ENCODE results near the gene GPR183.
"Not testable (repeated sequence)": the region's sequence is repeated elsewhere in the genome, so short reads cannot be mapped to it uniquely, and the experiment has no call there.

Gene GPR183

GRCh38 chr13:99261059-99261458 is 46.1 kb downstream of the GPR183 start:
- Mint-ChIP-seq H3K9me3 (no peaks in the 10 kb centered on the region), H3K36me3 (ENCODE audit: low read depth) (peaks cover 28% of the 10 kb centered on the region), H3K4me1 (ENCODE audit: low read depth) (peaks cover 58% of the 10 kb centered on the region), H3K27me3 (no peaks in the 10 kb centered on the region), H3K4me3 (no peak overlapping the region), H3K27ac (peak overlapping the region; percentile 60)
- intact Hi-C loops (cut with micrococcal nuclease), result loop anchor here (5.0 kb wide), 1 partner anchor 64 kb away; no protein-coding TSS in a partner anchor

- H3K27ac Mint-ChIP-seq, result peak overlapping the region; percentile 60
- no peak overlapping the region for H3K4me3 Mint-ChIP-seq
- intact Hi-C loops (cut with micrococcal nuclease), result loop anchor here (5.0 kb wide), 1 partner anchor 63 kb away; no protein-coding TSS in a partner anchor
- H3K36me3 Mint-ChIP-seq (ENCODE audit: low read depth), result peaks cover 25% of the 10 kb centered on the region
- no peaks in the 10 kb centered on the region for H3K9me3 Mint-ChIP-seq
- H3K27me3 Mint-ChIP-seq, result no peaks in the 10 kb centered on the region
- H3K4me1 Mint-ChIP-seq (ENCODE audit: low read depth), result peaks cover 52% of the 10 kb centered on the region
Observed at GRCh38 chr13:99260216-99260615, 47.0 kb downstream of the GPR183 start.

GRCh38 chr13:99258946-99259345 is 48.3 kb downstream of the GPR183 start:
- Mint-ChIP-seq H3K27ac (peak overlapping the region; percentile 60), H3K36me3 (ENCODE audit: low read depth) (peaks cover 29% of the 10 kb centered on the region), H3K27me3 (no peaks in the 10 kb centered on the region), H3K9me3 (no peaks in the 10 kb centered on the region), H3K4me1 (ENCODE audit: low read depth) (peaks cover 49% of the 10 kb centered on the region), H3K4me3 (peak overlapping the region; percentile 45)
- intact Hi-C loops (cut with micrococcal nuclease), result loop anchor here (5.0 kb wide), 1 partner anchor 37 kb away; no protein-coding TSS in a partner anchor

- no peaks in the 10 kb centered on the region for H3K9me3 Mint-ChIP-seq
- no peaks in the 10 kb centered on the region for H3K27me3 Mint-ChIP-seq
- peaks cover 24% of the 10 kb centered on the region for H3K36me3 Mint-ChIP-seq (ENCODE audit: low read depth)
- intact Hi-C loops (cut with micrococcal nuclease), result loop anchor here (5.0 kb wide), 1 partner anchor 36 kb away; no protein-coding TSS in a partner anchor
- H3K27ac Mint-ChIP-seq, result peak within 1 kb of the TSS; percentile 60
- H3K4me3 Mint-ChIP-seq, result peak within 1 kb of the TSS; percentile 45
- H3K4me1 Mint-ChIP-seq (ENCODE audit: low read depth), result peaks cover 43% of the 10 kb centered on the region
Observed at GRCh38 chr13:99258210-99258860, 48.9 kb downstream of the GPR183 start, which contains the start of gene GPR18. Gene GPR18, minus strand, starts transcription at chr13:99258379. Its CDS starts 2,507 bp downstream, at chr13:99255872.

- H3K4me1 Mint-ChIP-seq (ENCODE audit: low read depth), result peaks cover 44% of the 10 kb centered on the region
- no peaks in the 10 kb centered on the region for H3K9me3 Mint-ChIP-seq
- no peak overlapping the region for H3K4me3 Mint-ChIP-seq
Observed at GRCh38 chr13:99257291-99257690, 49.9 kb downstream of the GPR183 start.

GRCh38 chr13:99256709-99257108 is 50.5 kb downstream of the GPR183 start:
- intact Hi-C loops (cut with micrococcal nuclease), result loop anchor here (5.0 kb wide), 1 partner anchor 34 kb away; no protein-coding TSS in a partner anchor
- H3K4me1 Mint-ChIP-seq (ENCODE audit: low read depth), result peaks cover 50% of the 10 kb centered on the region
- no peaks in the 10 kb centered on the region for H3K27me3 Mint-ChIP-seq
- H3K4me3 Mint-ChIP-seq, result no peak overlapping the region
- H3K27ac Mint-ChIP-seq, result no peak overlapping the region
- no peaks in the 10 kb centered on the region for H3K9me3 Mint-ChIP-seq
- H3K36me3 Mint-ChIP-seq (ENCODE audit: low read depth), result peaks cover 21% of the 10 kb centered on the region

More at GRCh38 chr13:99257291-99257690, 49.9 kb downstream of the GPR183 start:
- H3K27me3 Mint-ChIP-seq, result no peaks in the 10 kb centered on the region
- no peak overlapping the region for H3K27ac Mint-ChIP-seq
- H3K36me3 Mint-ChIP-seq (ENCODE audit: low read depth), result peaks cover 21% of the 10 kb centered on the region
- intact Hi-C loops (cut with micrococcal nuclease), result loop anchor here (5.0 kb wide), 1 partner anchor 35 kb away; no protein-coding TSS in a partner anchor

- intact Hi-C loops (cut with micrococcal nuclease), result loop anchor here (5.0 kb wide), 1 partner anchor 34 kb away; no protein-coding TSS in a partner anchor
- Mint-ChIP-seq H3K27me3 (no peaks in the 10 kb centered on the region), H3K36me3 (ENCODE audit: low read depth) (peaks cover 21% of the 10 kb centered on the region)
Observed at GRCh38 chr13:99256283-99256682, 50.9 kb downstream of the GPR183 start.

GRCh38 chr13:99255271-99255670 is 51.9 kb downstream of the GPR183 start:
- Mint-ChIP-seq H3K36me3 (ENCODE audit: low read depth) (peaks cover 28% of the 10 kb centered on the region), H3K27me3 (no peaks in the 10 kb centered on the region), H3K4me3 (no peak overlapping the region), H3K9me3 (no peaks in the 10 kb centered on the region), H3K27ac (no peak overlapping the region), H3K4me1 (ENCODE audit: low read depth) (peaks cover 48% of the 10 kb centered on the region)
- intact Hi-C loops (cut with micrococcal nuclease), result loop anchor here (5.0 kb wide), 1 partner anchor 33 kb away; no protein-coding TSS in a partner anchor

More at GRCh38 chr13:99256283-99256682, 50.9 kb downstream of the GPR183 start:
- H3K4me3 Mint-ChIP-seq, result no peak overlapping the region
- H3K27ac Mint-ChIP-seq, result no peak overlapping the region
- H3K4me1 Mint-ChIP-seq (ENCODE audit: low read depth), result peaks cover 52% of the 10 kb centered on the region
- no peaks in the 10 kb centered on the region for H3K9me3 Mint-ChIP-seq

GRCh38 chr13:99254830-99255229 is 52.4 kb downstream of the GPR183 start:
- Mint-ChIP-seq H3K4me1 (ENCODE audit: low read depth) (peaks cover 45% of the 10 kb centered on the region), H3K36me3 (ENCODE audit: low read depth) (peaks cover 25% of the 10 kb centered on the region), H3K27me3 (no peaks in the 10 kb centered on the region), H3K27ac (no peak overlapping the region), H3K4me3 (no peak overlapping the region), H3K9me3 (no peaks in the 10 kb centered on the region)
- intact Hi-C loops (cut with micrococcal nuclease), result loop anchor here (5.0 kb wide), 1 partner anchor 33 kb away; no protein-coding TSS in a partner anchor

GRCh38 chr13:99251921-99252320 is 55.3 kb downstream of the GPR183 start:
- intact Hi-C loops (cut with micrococcal nuclease), result no loop called here
- Mint-ChIP-seq H3K4me3 (no peak overlapping the region), H3K36me3 (ENCODE audit: low read depth) (peaks cover 48% of the 10 kb centered on the region), H3K27me3 (no peaks in the 10 kb centered on the region), H3K4me1 (ENCODE audit: low read depth) (peaks cover 32% of the 10 kb centered on the region), H3K9me3 (no peaks in the 10 kb centered on the region), H3K27ac (peak overlapping the region; percentile 74)

- H3K4me3 Mint-ChIP-seq, result no peak overlapping the region
- H3K4me1 Mint-ChIP-seq (ENCODE audit: low read depth), result peaks cover 27% of the 10 kb centered on the region
- no peaks in the 10 kb centered on the region for H3K9me3 Mint-ChIP-seq
- H3K27me3 Mint-ChIP-seq, result no peaks in the 10 kb centered on the region
- peak overlapping the region; percentile 74 for H3K27ac Mint-ChIP-seq
- H3K36me3 Mint-ChIP-seq (ENCODE audit: low read depth), result peaks cover 48% of the 10 kb centered on the region
- intact Hi-C loops (cut with micrococcal nuclease), result no loop called here
Observed at GRCh38 chr13:99250982-99251825, 56.0 kb downstream of the GPR183 start.

- Mint-ChIP-seq H3K36me3 (ENCODE audit: low read depth) (peaks cover 51% of the 10 kb centered on the region), H3K4me1 (ENCODE audit: low read depth) (peaks cover 21% of the 10 kb centered on the region)
- H3K4me3 Mint-ChIP-seq; H3K27me3 Mint-ChIP-seq; H3K27ac Mint-ChIP-seq; H3K9me3 Mint-ChIP-seq; intact Hi-C loops (cut with micrococcal nuclease): not testable (repeated sequence)
Observed at GRCh38 chr13:99249606-99250005, 57.6 kb downstream of the GPR183 start.

- H3K4me1 Mint-ChIP-seq (ENCODE audit: low read depth), result peaks cover 21% of the 10 kb centered on the region
- H3K27me3 Mint-ChIP-seq; H3K9me3 Mint-ChIP-seq; intact Hi-C loops (cut with micrococcal nuclease); H3K27ac Mint-ChIP-seq; H3K4me3 Mint-ChIP-seq: not testable (repeated sequence)
- H3K36me3 Mint-ChIP-seq (ENCODE audit: low read depth), result peaks cover 54% of the 10 kb centered on the region
Observed at GRCh38 chr13:99249178-99249577, 58.0 kb downstream of the GPR183 start.

GRCh38 chr13:99246100-99246499 is 61.1 kb downstream of the GPR183 start:
- H3K27ac Mint-ChIP-seq, result no peak overlapping the region

More at GRCh38 chr13:99246100-99246499, 61.1 kb downstream of the GPR183 start:
- H3K27me3 Mint-ChIP-seq, result no peaks in the 10 kb centered on the region
- no peak overlapping the region for H3K4me3 Mint-ChIP-seq
- peaks cover 61% of the 10 kb centered on the region for H3K36me3 Mint-ChIP-seq (ENCODE audit: low read depth)
- intact Hi-C loops (cut with micrococcal nuclease), result no loop called here
- peaks cover 8% of the 10 kb centered on the region for H3K4me1 Mint-ChIP-seq (ENCODE audit: low read depth)
- no peaks in the 10 kb centered on the region for H3K9me3 Mint-ChIP-seq
